Trophoblast cell (in vitro differentiated cells and primary cell): ENCODE data around the gene SFSWAP.

Source experiments
- DNase-seq, 2 donors: peaks; one replicate each; pipeline ENCODE4 v3.0.0-alpha.2; 2016
- H2AFZ ChIP-seq: 2 replicates; pipeline ENCODE4 v1.6.1; 2013; ENCODE audit warnings: low read length, moderate library complexity, mild to moderate bottlenecking; ENCODE audit not compliant: insufficient read depth, poor library complexity
- H2AK5ac ChIP-seq: 2 replicates; pipeline ENCODE4 v1.6.1; 2013; ENCODE audit warnings: mild to moderate bottlenecking, low read length
- H2BK120ac ChIP-seq: 2 replicates; pipeline ENCODE4 v1.6.1; 2013; ENCODE audit warnings: low read length, mild to moderate bottlenecking, moderate library complexity; ENCODE audit not compliant: insufficient read depth, poor library complexity
- H2BK12ac ChIP-seq: 2 replicates; pipeline ENCODE4 v1.6.1; 2013; ENCODE audit warnings: mild to moderate bottlenecking, low read length, moderate library complexity
- H2BK5ac ChIP-seq: 2 replicates; pipeline ENCODE4 v1.6.1; 2013; ENCODE audit warnings: low read length, low read depth, moderate library complexity, mild to moderate bottlenecking; ENCODE audit not compliant: poor library complexity
- H3K14ac ChIP-seq: 2 replicates; pipeline ENCODE4 v1.6.1; 2013; ENCODE audit warnings: mild to moderate bottlenecking, low read length
- H3K18ac ChIP-seq: 2 replicates; pipeline ENCODE4 v1.6.1; 2013; ENCODE audit warnings: mild to moderate bottlenecking, low read length
- H3K23ac ChIP-seq: 2 replicates; pipeline ENCODE4 v1.6.1; 2013; ENCODE audit warnings: low read length
- H3K27ac ChIP-seq: 2 replicates; pipeline ENCODE4 v1.5.1; 2013; ENCODE audit warnings: low read depth, mild to moderate bottlenecking, inconsistent platforms, low read length, moderate library complexity
- H3K27me3 ChIP-seq: 2 replicates; pipeline ENCODE4 v1.6.1; 2013; ENCODE audit warnings: inconsistent platforms, mild to moderate bottlenecking, low read length, moderate library complexity; ENCODE audit not compliant: insufficient read depth
- H3K36me3 ChIP-seq, 2 experiments: 1 replicate in 1 of 2; 2 replicates in 1 of 2; pipeline ENCODE4 v1.6.1; 2013; ENCODE audit warnings: low read length in 2 of 2, mild to moderate bottlenecking in 2 of 2, moderate library complexity in 1 of 2; ENCODE audit not compliant: insufficient read depth in 2 of 2, control insufficient read depth in 1 of 2
- H3K4ac ChIP-seq: 2 replicates; pipeline ENCODE4 v1.6.1; 2013; ENCODE audit warnings: low read depth, mild to moderate bottlenecking, low read length, moderate library complexity
- H3K4me1 ChIP-seq, 2 experiments: 1 replicate in 1 of 2; 2 replicates in 1 of 2; pipeline ENCODE4 v1.6.1; 2013; ENCODE audit warnings: low read length in 2 of 2, mild to moderate bottlenecking in 2 of 2, moderate library complexity in 1 of 2; ENCODE audit not compliant: insufficient read depth in 2 of 2, control insufficient read depth in 1 of 2
- H3K4me2 ChIP-seq: 2 replicates; pipeline ENCODE4 v1.6.1; 2013; ENCODE audit warnings: inconsistent platforms, mild to moderate bottlenecking, low read length, moderate library complexity
- H3K4me3 ChIP-seq: 2 replicates; pipeline ENCODE4 v1.5.1; 2013; ENCODE audit warnings: mild to moderate bottlenecking, low read depth, low read length, inconsistent platforms
- H3K79me1 ChIP-seq: one replicate; pipeline ENCODE4 v1.6.1; 2013; ENCODE audit warnings: low read length
- H3K79me2 ChIP-seq: 2 replicates; pipeline ENCODE4 v1.6.1; 2013; ENCODE audit warnings: low read length, mild to moderate bottlenecking; ENCODE audit not compliant: control insufficient read depth, insufficient read depth, poor library complexity
- H3K9ac ChIP-seq: 2 replicates; pipeline ENCODE4 v1.6.1; 2013; ENCODE audit warnings: mild to moderate bottlenecking, low read length
- H3K9me3 ChIP-seq: 2 replicates; pipeline ENCODE4 v1.6.1; 2013; ENCODE audit warnings: low read depth, mild to moderate bottlenecking, control low read depth, inconsistent platforms, low read length; ENCODE audit not compliant: insufficient read depth
- H4K12ac ChIP-seq: 2 replicates; pipeline ENCODE4 v1.6.1; 2013; ENCODE audit warnings: low read depth, mild to moderate bottlenecking, low read length, moderate library complexity
- H4K8ac ChIP-seq: 2 replicates; pipeline ENCODE4 v1.6.1; 2013; ENCODE audit warnings: low read depth, mild to moderate bottlenecking, low read length, moderate library complexity
- H4K91ac ChIP-seq: one replicate; pipeline ENCODE4 v1.6.1; 2013; ENCODE audit warnings: low read depth, mild to moderate bottlenecking, low read length, moderate library complexity
- WGBS: extraction: QIAGEN DNeasy Blood & Tissue Kit; methylation state at CpG from one replicate; pipeline ENCODE4 v1.1.7; 2013; ENCODE audit warnings: missing lambda C conversion rate; ENCODE audit not compliant: insufficient read length, insufficient coverage; ENCODE audit errors: extremely low coverage; 5-methylcytosine and 5-hydroxymethylcytosine counted together

Gene SFSWAP

GRCh38 chr12:131831635-131832041, 120.7 kb downstream of the SFSWAP start:
- H3K4me3 ChIP-seq: no peak overlapping the region
- H3K23ac ChIP-seq: no peak overlapping the region
- no peak overlapping the region for H3K18ac ChIP-seq
- no peak overlapping the region for H4K91ac ChIP-seq
- H3K27me3 ChIP-seq: no peaks in the 10 kb centered on the region
- no peak overlapping the region for H3K14ac ChIP-seq
- H3K79me1 ChIP-seq: peaks cover 8% of the 10 kb centered on the region
- no peak overlapping the region for H2AFZ ChIP-seq
- no peak overlapping the region for H3K4ac ChIP-seq
- no peak overlapping the region for H3K9ac ChIP-seq
- no peak overlapping the region for H4K8ac ChIP-seq
- H2BK5ac ChIP-seq: no peak overlapping the region
- no peak overlapping the region for H3K27ac ChIP-seq
- H3K9me3 ChIP-seq: peaks cover 4% of the 10 kb centered on the region
- peaks cover 17 to 25% of the 10 kb centered on the region in 2 experiments for H3K4me1 ChIP-seq
- no peak overlapping the region for H2BK120ac ChIP-seq
- WGBS: no CpG with 5 or more reads among the region's 16 CpGs
- peaks cover 6% of the 10 kb centered on the region for H3K79me2 ChIP-seq
- H3K36me3 ChIP-seq: no peaks in the 10 kb centered on the region
- no peak overlapping the region for H4K12ac ChIP-seq
- no peak overlapping the region for H2BK12ac ChIP-seq
- DNase-seq: no peak
- H2AK5ac ChIP-seq: no peak overlapping the region
- no peak overlapping the region for H3K4me2 ChIP-seq

GRCh38 chr12:131832321-131833231, 121.7 kb downstream of the SFSWAP start:
- no peak overlapping the region for H2BK120ac ChIP-seq
- no peak overlapping the region for H4K91ac ChIP-seq
- H3K9ac ChIP-seq: no peak overlapping the region
- peaks cover 4% of the 10 kb centered on the region for H3K9me3 ChIP-seq
- WGBS: no CpG with 5 or more reads among the region's 31 CpGs
- H2BK5ac ChIP-seq: no peak overlapping the region
- H3K14ac ChIP-seq: no peak overlapping the region
- H2BK12ac ChIP-seq: no peak overlapping the region
- no peak overlapping the region for H3K4me2 ChIP-seq
- no peaks in the 10 kb centered on the region for H3K36me3 ChIP-seq
- H3K27ac ChIP-seq: no peak overlapping the region
- no peak overlapping the region for H3K18ac ChIP-seq
- no peak for DNase-seq
- no peak overlapping the region for H2AFZ ChIP-seq
- no peak overlapping the region for H4K12ac ChIP-seq
- H4K8ac ChIP-seq: no peak overlapping the region
- peaks cover 6% of the 10 kb centered on the region for H3K79me2 ChIP-seq
- no peak overlapping the region for H3K4ac ChIP-seq
- H3K23ac ChIP-seq: no peak overlapping the region
- H3K4me3 ChIP-seq: no peak overlapping the region
- H2AK5ac ChIP-seq: no peak overlapping the region
- no peaks in the 10 kb centered on the region for H3K27me3 ChIP-seq
- peaks cover 8% of the 10 kb centered on the region for H3K79me1 ChIP-seq
- peaks cover 17 to 25% of the 10 kb centered on the region in 2 experiments for H3K4me1 ChIP-seq

- Histone ChIP-seq H3K9me3 (peaks cover 4% of the 10 kb centered on the region), H2BK12ac (no peak overlapping the region), H2AFZ (no peak overlapping the region), H2AK5ac (no peak overlapping the region), H3K4ac (no peak overlapping the region), H3K79me2 (peaks cover 6% of the 10 kb centered on the region), H3K36me3 (no peaks in the 10 kb centered on the region), H3K18ac (no peak overlapping the region), H3K27me3 (no peaks in the 10 kb centered on the region), H2BK5ac (no peak overlapping the region), H3K27ac (no peak overlapping the region), H3K4me3 (no peak overlapping the region), H3K14ac (no peak overlapping the region), H3K9ac (no peak overlapping the region), H3K4me1 (peaks cover 19 to 30% of the 10 kb centered on the region in 2 experiments), H4K91ac (no peak overlapping the region), H3K4me2 (no peak overlapping the region), H4K12ac (no peak overlapping the region), H3K79me1 (peaks cover 8% of the 10 kb centered on the region), H2BK120ac (no peak overlapping the region), H3K23ac (no peak overlapping the region), H4K8ac (no peak overlapping the region)
- WGBS: no CpG with 5 or more reads among the region's 23 CpGs
- no peak for DNase-seq
These were observed 122.5 kb downstream of the SFSWAP start for GRCh38 chr12:131833288-131833895.

GRCh38 chr12:131833896-131834641, 123.2 kb downstream of the SFSWAP start:
- H2AK5ac ChIP-seq: no peak overlapping the region
- H3K23ac ChIP-seq: no peak overlapping the region
- H3K36me3 ChIP-seq: no peaks in the 10 kb centered on the region
- H3K14ac ChIP-seq: no peak overlapping the region
- no peak overlapping the region for H2BK5ac ChIP-seq
- no peak overlapping the region for H3K18ac ChIP-seq
- H3K4me1 ChIP-seq: peaks cover 15 to 25% of the 10 kb centered on the region in 2 experiments
- no peak overlapping the region for H4K91ac ChIP-seq
- H4K8ac ChIP-seq: no peak overlapping the region
- peaks cover 5% of the 10 kb centered on the region for H3K79me1 ChIP-seq
- no peak overlapping the region for H2BK12ac ChIP-seq
- WGBS: no CpG with 5 or more reads among the region's 23 CpGs
- H4K12ac ChIP-seq: no peak overlapping the region
- H3K79me2 ChIP-seq: peaks cover 2% of the 10 kb centered on the region
- H3K27me3 ChIP-seq: no peaks in the 10 kb centered on the region
- H3K4me3 ChIP-seq: no peak overlapping the region
- no peak overlapping the region for H2AFZ ChIP-seq
- no peak overlapping the region for H2BK120ac ChIP-seq
- no peak overlapping the region for H3K4ac ChIP-seq
- peaks cover 4% of the 10 kb centered on the region for H3K9me3 ChIP-seq
- H3K27ac ChIP-seq: no peak overlapping the region
- H3K9ac ChIP-seq: no peak overlapping the region
- no peak overlapping the region for H3K4me2 ChIP-seq
- DNase-seq: no peak
